HUES48 (cell line): ENCODE data around the gene TICRR.

Experiments
- H3K27ac ChIP-seq: one replicate; pipeline ENCODE4 v1.7.0; 2013; ENCODE audit warnings: low read depth, low read length, inconsistent platforms
- H3K27me3 ChIP-seq: 2 replicates; pipeline ENCODE4 v1.6.1; 2013; ENCODE audit warnings: mild to moderate bottlenecking, low read length; ENCODE audit not compliant: control insufficient read depth, insufficient read depth
- H3K36me3 ChIP-seq: 2 replicates; pipeline ENCODE4 v1.6.1; 2013; ENCODE audit warnings: low read length; ENCODE audit not compliant: control insufficient read depth, insufficient read depth
- H3K4me1 ChIP-seq: 2 replicates; pipeline ENCODE4 v1.6.1; 2013; ENCODE audit warnings: mild to moderate bottlenecking, low read length; ENCODE audit not compliant: control insufficient read depth, insufficient read depth
- H3K4me3 ChIP-seq: 2 replicates; pipeline ENCODE4 v1.5.1; 2013; ENCODE audit warnings: mild to moderate bottlenecking, low read depth, low read length
- H3K9ac ChIP-seq: 2 replicates; pipeline ENCODE4 v1.6.1; 2013; ENCODE audit warnings: mild to moderate bottlenecking, low read depth, low read length, moderate library complexity
- H3K9me3 ChIP-seq: 2 replicates; pipeline ENCODE4 v1.6.1; 2013; ENCODE audit warnings: low read length; ENCODE audit not compliant: control insufficient read depth, insufficient read depth

Gene TICRR

GRCh38 chr15:89654847-89655805 is 79.9 kb downstream of the TICRR start, which contains the start of gene KIF7:
KIF7 (minus strand) TSS chr15:89655467; CDS start chr15:89652930, 2,537 bp downstream.
- Histone ChIP-seq H3K36me3 (peaks cover 7% of the 10 kb centered on the region; the same call in 1 of the 2 replicates), H3K9me3 (no peaks in the 10 kb centered on the region), H3K4me1 (peaks cover 4% of the 10 kb centered on the region; the same call in 1 of the 2 replicates), H3K4me3 (peak within 1 kb of the TSS; percentile 94), H3K9ac (peak within 1 kb of the TSS; percentile 57; the same call in 1 of the 2 replicates), H3K27me3 (no peaks in the 10 kb centered on the region), H3K27ac (no peak within 1 kb of the TSS)

GRCh38 chr15:89656116-89656815 is 81.0 kb downstream of the TICRR start:
- Histone ChIP-seq H3K9ac (no peak overlapping the region), H3K4me3 (no peak overlapping the region), H3K27ac (no peak overlapping the region), H3K9me3 (no peaks in the 10 kb centered on the region), H3K27me3 (no peaks in the 10 kb centered on the region), H3K4me1 (peaks cover 4% of the 10 kb centered on the region; the same call in 1 of the 2 replicates), H3K36me3 (peaks cover 7% of the 10 kb centered on the region; the same call in 1 of the 2 replicates)

- no peaks in the 10 kb centered on the region for H3K36me3 ChIP-seq
- no peaks in the 10 kb centered on the region for H3K9me3 ChIP-seq
- no peak overlapping the region for H3K27ac ChIP-seq
- H3K27me3 ChIP-seq: no peaks in the 10 kb centered on the region
- H3K4me1 ChIP-seq: peaks cover 4% of the 10 kb centered on the region; the same call in 1 of the 2 replicates
- H3K9ac ChIP-seq: no peak overlapping the region
- no peak overlapping the region for H3K4me3 ChIP-seq
Measured at GRCh38 chr15:89657686-89658200, 82.5 kb downstream of the TICRR start.

GRCh38 chr15:89659295-89659694 is 84.0 kb downstream of the TICRR start:
- no peak overlapping the region for H3K4me3 ChIP-seq
- no peak overlapping the region for H3K27ac ChIP-seq
- peaks cover 2% of the 10 kb centered on the region for H3K27me3 ChIP-seq
- no peaks in the 10 kb centered on the region for H3K9me3 ChIP-seq
- H3K4me1 ChIP-seq: peaks cover 3% of the 10 kb centered on the region; the same call in 1 of the 2 replicates
- no peak overlapping the region for H3K9ac ChIP-seq
- H3K36me3 ChIP-seq: no peaks in the 10 kb centered on the region

- H3K9ac ChIP-seq: no peak overlapping the region
- H3K27me3 ChIP-seq: peaks cover 13% of the 10 kb centered on the region
- no peaks in the 10 kb centered on the region for H3K9me3 ChIP-seq
- H3K27ac ChIP-seq: no peak overlapping the region
- H3K4me3 ChIP-seq: no peak overlapping the region
- H3K4me1 ChIP-seq: peaks cover 7% of the 10 kb centered on the region; the same call in 1 of the 2 replicates
- H3K36me3 ChIP-seq: no peaks in the 10 kb centered on the region
Measured at GRCh38 chr15:89660556-89660955, 85.3 kb downstream of the TICRR start.

- Histone ChIP-seq H3K27ac (no peak overlapping the region), H3K9me3 (no peaks in the 10 kb centered on the region), H3K36me3 (no peaks in the 10 kb centered on the region), H3K9ac (no peak overlapping the region), H3K4me3 (no peak overlapping the region), H3K4me1 (peaks cover 11% of the 10 kb centered on the region; the same call in 1 of the 2 replicates), H3K27me3 (peaks cover 20% of the 10 kb centered on the region)
Measured at GRCh38 chr15:89662893-89663626, 87.8 kb downstream of the TICRR start.

- Histone ChIP-seq H3K36me3 (no peaks in the 10 kb centered on the region), H3K4me1 (peaks cover 11% of the 10 kb centered on the region; the same call in 1 of the 2 replicates), H3K9ac (no peak overlapping the region), H3K9me3 (no peaks in the 10 kb centered on the region), H3K4me3 (peak overlapping the region; percentile 55), H3K27ac (no peak overlapping the region), H3K27me3 (peaks cover 20% of the 10 kb centered on the region)
Measured at GRCh38 chr15:89664441-89665350, 89.4 kb downstream of the TICRR start.

GRCh38 chr15:89665449-89666181 is 90.3 kb downstream of the TICRR start:
- Histone ChIP-seq H3K36me3 (no peaks in the 10 kb centered on the region), H3K4me3 (peak overlapping the region; percentile 55), H3K9me3 (no peaks in the 10 kb centered on the region), H3K9ac (no peak overlapping the region), H3K4me1 (peaks cover 11% of the 10 kb centered on the region; the same call in 1 of the 2 replicates), H3K27ac (no peak overlapping the region), H3K27me3 (peaks cover 21% of the 10 kb centered on the region)

- Histone ChIP-seq H3K4me1 (peaks cover 11% of the 10 kb centered on the region; the same call in 1 of the 2 replicates), H3K9me3 (no peaks in the 10 kb centered on the region), H3K4me3 (peak overlapping the region; percentile 55)
Measured at GRCh38 chr15:89666184-89666857, 91.1 kb downstream of the TICRR start.

More at GRCh38 chr15:89666184-89666857, 91.1 kb downstream of the TICRR start:
- no peaks in the 10 kb centered on the region for H3K36me3 ChIP-seq
- no peak overlapping the region for H3K9ac ChIP-seq
- no peak overlapping the region for H3K27ac ChIP-seq
- H3K27me3 ChIP-seq: peaks cover 23% of the 10 kb centered on the region
